HG03457 (cell line): ENCODE measurements around the gene CAPN9.
"Not testable (repeated sequence)": the region's sequence is repeated elsewhere in the genome, so short reads cannot be mapped to it uniquely, and the experiment has no call there.

ENCODE experiments used
- ATAC-seq: cut with Tn5 transposase; IDR thresholded peaks from one replicate; pipeline ENCODE4 v1.9.1; 2021; ENCODE audit warnings: moderate number of reproducible peaks; ENCODE audit not compliant: unreplicated experiment

The CAPN9 gene

GRCh38 chr1:230747127-230747730, at the start of gene CAPN9:
Gene CAPN9 (plus strand): TSS chr1:230747388. CDS start chr1:230747497, 109 bp downstream.
- ATAC-seq = no peak

GRCh38 chr1:230698130-230698529, 49.1 kb upstream of the CAPN9 start:
- ATAC-seq = no peak

GRCh38 chr1:230698964-230699363, 48.2 kb upstream of the CAPN9 start:
- not testable (repeated sequence) for ATAC-seq

- ATAC-seq = no peak
Observed at GRCh38 chr1:230699716-230700115, 47.5 kb upstream of the CAPN9 start.

- no peak for ATAC-seq
Observed at GRCh38 chr1:230700132-230700531, 47.1 kb upstream of the CAPN9 start.

- ATAC-seq = no peak
Observed at GRCh38 chr1:230701434-230701833, 45.8 kb upstream of the CAPN9 start.

- no peak for ATAC-seq
Observed at GRCh38 chr1:230701895-230702768, 45.1 kb upstream of the CAPN9 start.

GRCh38 chr1:230702934-230703678, 44.1 kb upstream of the CAPN9 start:
- no peak for ATAC-seq

- ATAC-seq = no peak
Observed at GRCh38 chr1:230703679-230704385, 43.4 kb upstream of the CAPN9 start.

GRCh38 chr1:230704830-230705229, 42.4 kb upstream of the CAPN9 start:
- ATAC-seq = no peak

- no peak for ATAC-seq
Observed at GRCh38 chr1:230705289-230706019, 41.7 kb upstream of the CAPN9 start.

- no peak for ATAC-seq
Observed at GRCh38 chr1:230706020-230706699, 41.0 kb upstream of the CAPN9 start.

- ATAC-seq = no peak
Observed at GRCh38 chr1:230706887-230707731, 40.1 kb upstream of the CAPN9 start.

- ATAC-seq = no peak
Observed at GRCh38 chr1:230707732-230708630, 39.2 kb upstream of the CAPN9 start.

GRCh38 chr1:230708631-230709580, 38.3 kb upstream of the CAPN9 start:
- ATAC-seq = no peak

- ATAC-seq = no peak
Observed at GRCh38 chr1:230709619-230710542, 37.3 kb upstream of the CAPN9 start.
